GM21528 (cell line): ENCODE results near the gene CSRP3.

ENCODE experiments used
- ATAC-seq: cut with Tn5 transposase; IDR thresholded peaks from one replicate; pipeline ENCODE4 v1.9.1; 2021; ENCODE audit warnings: mild to moderate bottlenecking, moderate library complexity; ENCODE audit not compliant: unreplicated experiment, low FRiP score

CSRP3 gene

DNA sequence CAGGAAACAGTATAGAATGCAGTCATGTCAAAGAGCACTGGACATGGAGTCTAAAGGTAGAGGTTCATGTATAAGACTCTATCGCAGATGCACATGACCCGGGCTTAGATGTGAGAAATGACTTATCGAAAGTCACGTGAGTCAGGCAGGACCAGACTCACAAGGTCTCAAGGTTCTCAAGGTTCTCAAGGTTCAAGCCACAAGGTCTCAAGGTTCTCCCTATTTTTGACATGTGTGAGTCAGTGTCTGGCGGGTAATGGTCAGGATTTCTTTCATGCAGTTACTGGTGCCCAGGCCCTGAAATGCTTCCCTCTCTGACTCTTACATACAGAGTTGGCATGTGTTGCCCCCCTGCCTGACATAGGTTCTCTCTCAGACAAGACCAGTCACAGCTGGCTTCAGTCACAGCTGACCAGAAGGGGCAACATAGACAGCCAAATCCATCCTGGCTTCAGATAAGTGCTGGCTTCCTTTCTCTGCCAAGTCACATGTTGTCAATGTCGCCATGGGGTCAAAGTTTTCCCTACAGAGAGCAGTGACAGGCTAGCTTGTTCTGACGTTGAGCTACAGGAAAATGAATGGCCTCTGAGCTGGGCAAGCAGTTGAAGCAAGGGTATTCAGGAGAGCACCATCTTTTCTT lies 10.1 kb downstream of the CSRP3 start:
- no peak for ATAC-seq

GRCh38 chr11:19187833-19188258 lies 13.9 kb downstream of the CSRP3 start:
- ATAC-seq, result no peak

- ATAC-seq, result no peak
Measured at GRCh38 chr11:19187114-19187832, 14.5 kb downstream of the CSRP3 start.

- ATAC-seq, result no peak
Measured at GRCh38 chr11:19185516-19186052, 16.2 kb downstream of the CSRP3 start.

DNA sequence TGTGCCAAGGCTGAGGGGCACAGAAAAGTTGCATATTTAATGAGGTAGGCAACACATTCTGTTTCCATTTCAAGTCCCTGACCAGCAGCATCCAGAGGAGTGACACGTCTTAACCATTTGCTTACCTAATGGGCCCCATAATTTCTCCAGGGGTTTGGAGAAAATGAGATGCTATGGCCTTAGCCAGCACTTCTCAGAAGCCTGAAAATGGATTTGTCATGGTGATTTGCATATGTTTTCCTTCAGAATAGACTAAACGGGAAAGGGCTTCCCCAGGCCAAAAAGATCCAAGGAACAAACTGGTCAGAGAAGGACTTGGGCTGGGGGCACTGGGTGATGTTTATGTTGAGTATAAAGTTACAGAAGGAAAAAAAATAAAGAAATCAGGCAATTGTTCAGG lies 16.7 kb downstream of the CSRP3 start:
- no peak for ATAC-seq

GRCh38 chr11:19183646-19184045 lies 18.1 kb downstream of the CSRP3 start:
- ATAC-seq, result no peak

DNA sequence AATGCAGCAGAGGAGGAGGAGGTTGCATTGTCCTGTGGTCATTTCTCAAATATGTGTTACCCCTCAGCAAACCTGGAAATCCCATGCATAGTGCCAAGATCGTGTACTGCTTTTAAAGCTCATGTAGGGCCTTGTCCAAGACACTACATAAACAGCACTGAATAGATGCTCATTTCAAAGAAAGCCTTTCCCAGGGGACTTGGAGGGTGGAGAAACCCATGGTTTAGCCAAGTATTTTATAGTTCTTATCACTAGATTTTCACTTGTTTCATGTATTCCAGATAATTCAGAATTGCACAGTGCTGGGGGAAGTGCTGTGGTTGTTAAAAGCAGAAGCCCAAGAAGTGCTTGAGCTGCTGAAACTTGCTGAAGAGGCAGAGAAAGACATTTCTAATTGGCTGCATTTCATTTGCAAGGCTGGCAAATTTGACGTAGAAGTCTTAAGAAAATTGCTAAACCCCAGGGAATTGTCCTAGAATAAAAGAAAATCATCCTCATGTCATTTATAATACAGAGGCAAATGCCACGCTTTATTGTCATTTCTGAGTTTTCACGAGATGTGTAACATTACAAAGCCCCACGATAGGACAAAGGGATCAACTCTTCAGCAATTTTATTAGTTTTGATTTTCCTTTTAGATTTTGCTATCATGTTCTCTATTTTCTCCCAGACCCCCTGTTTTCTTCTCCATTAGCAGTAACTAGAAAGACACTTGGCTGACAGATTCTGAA lies 20.1 kb downstream of the CSRP3 start:
- ATAC-seq, result no peak

GRCh38 chr11:19176629-19177186 lies 25.1 kb downstream of the CSRP3 start:
- no peak for ATAC-seq

- no peak for ATAC-seq
Measured at GRCh38 chr11:19173964-19174638, 27.7 kb downstream of the CSRP3 start.

- no peak for ATAC-seq
Measured at GRCh38 chr11:19173004-19173689, 28.6 kb downstream of the CSRP3 start.

DNA sequence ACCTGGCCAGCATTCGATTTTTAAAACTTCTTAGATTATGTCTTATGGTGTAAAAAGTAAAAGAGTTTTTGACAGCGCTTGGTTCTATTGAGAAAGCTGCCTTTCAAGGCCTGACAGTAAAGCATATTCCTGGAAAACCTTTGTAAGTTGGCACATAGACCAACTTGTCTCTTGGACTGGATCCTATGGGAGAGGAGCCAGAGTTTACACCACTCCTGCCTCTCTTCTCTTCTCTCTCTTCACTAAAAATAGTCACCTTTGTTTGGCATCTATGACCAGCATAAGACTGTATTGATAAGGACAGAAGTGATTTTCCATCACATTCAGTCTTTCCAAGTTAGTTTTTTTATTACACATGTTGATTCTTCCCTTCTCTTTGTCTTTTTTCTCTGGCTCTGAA lies 33.7 kb downstream of the CSRP3 start:
- no peak for ATAC-seq

- no peak for ATAC-seq
Measured at GRCh38 chr11:19164881-19165280, 36.9 kb downstream of the CSRP3 start.

- ATAC-seq, result no peak
Measured at GRCh38 chr11:19164230-19164855, 37.4 kb downstream of the CSRP3 start.

- ATAC-seq, result no peak
Measured at GRCh38 chr11:19163617-19164016, 38.2 kb downstream of the CSRP3 start.

GRCh38 chr11:19162951-19163505 lies 38.8 kb downstream of the CSRP3 start:
- no peak for ATAC-seq

DNA sequence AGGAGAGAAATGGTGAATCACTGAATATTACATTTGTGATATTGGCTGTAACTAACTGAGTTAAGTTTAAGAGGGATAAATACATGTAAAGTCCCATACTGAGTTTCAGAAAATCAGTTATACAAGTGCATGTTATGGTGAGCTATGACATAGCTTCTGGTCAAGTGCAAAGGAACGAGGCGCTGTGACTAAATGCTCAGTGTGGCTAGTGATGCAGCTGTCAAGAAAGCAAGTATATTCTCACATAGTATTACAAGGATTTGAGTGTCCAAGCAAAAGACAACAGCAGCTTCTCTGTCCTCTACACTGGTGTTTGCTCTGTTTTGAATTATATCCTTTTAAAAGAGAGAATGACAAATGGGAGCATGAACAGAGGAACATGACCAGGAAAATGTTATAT lies 40.1 kb downstream of the CSRP3 start:
- no peak for ATAC-seq

DNA sequence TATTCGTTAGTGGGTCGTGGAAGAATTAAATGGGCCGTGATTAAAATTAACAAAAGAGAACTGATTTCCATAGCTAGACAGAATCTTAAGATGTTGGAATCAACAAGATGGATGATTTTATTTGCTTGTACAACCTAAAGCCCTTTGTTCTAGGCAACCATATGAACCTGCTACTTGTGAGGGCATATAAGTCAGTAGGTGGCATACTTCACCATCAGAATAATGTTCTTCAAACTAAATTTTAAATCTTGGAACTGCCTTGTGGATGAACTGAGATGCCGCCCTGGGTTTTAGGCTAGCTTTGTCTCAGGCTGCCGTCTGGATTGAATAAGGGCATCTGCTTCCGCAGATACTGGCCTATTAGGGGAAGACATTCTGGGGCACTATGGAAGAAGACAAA lies 40.9 kb downstream of the CSRP3 start:
- no peak for ATAC-seq

DNA sequence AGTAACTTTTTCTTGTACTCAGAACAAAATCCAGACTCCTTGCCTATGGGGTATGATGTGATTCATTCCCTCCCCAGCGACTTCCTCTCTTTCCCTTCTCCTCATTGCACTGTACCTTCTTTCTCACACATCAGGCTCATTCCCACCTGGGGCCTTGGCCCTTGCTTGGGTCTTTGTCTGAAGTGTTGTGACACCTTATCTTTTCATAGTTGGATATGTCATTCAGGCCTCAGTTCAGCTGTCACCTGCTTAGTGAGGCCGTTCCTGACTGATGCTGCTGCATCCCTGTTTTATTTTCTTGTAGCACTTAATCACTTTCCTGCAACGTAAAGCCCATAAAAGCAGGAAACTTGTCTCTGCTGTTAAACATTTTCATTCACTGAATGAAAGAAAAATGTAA lies 44.9 kb downstream of the CSRP3 start:
- ATAC-seq, result no peak

DNA sequence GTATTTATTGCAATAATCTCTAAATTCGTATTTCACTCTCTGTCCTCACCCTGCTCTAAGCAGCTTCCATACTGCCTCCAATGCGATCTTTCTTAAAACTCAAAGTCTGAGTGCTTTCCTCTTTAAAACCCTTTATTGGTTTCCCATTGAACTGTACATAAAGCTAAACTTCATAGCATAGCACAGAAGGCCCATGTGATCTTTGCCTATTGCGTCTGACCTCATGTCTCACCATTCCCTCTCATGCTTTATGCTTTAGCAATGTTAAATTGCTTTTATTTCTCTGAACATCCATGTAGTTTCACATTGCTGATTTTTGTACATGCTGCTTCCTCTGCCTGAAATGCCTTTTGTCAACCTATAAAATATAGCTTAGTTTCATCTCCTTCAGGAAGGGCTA lies 56.5 kb downstream of the CSRP3 start:
- ATAC-seq, result no peak
